SK-N-SH treated with all-trans-retinoic acid at 6 μM for 48 hours (cell line): ENCODE measurements around the gene ASIC4.

Source experiments
- ATAC-seq: fragments of 200-7000 bp; cut with Tn5 transposase; 3 replicates; pipeline ENCODE4 v1.9.1; 2020; ENCODE audit warnings: mild to moderate bottlenecking, moderate library complexity
- ARNTL ChIP-seq: fragments of 450-650 bp; formaldehyde crosslinking; IDR thresholded peaks from 2 replicates; pipeline ENCODE4 v1.5.0; 2020; ENCODE audit warnings: low read depth, mild to moderate bottlenecking, moderate library complexity, borderline replicate concordance
- CSDC2 ChIP-seq: fragments of 250-450 bp; sonication (Bioruptor Pico); IDR thresholded peaks from 2 replicates; pipeline ENCODE4 v1.5.0; 2020; ENCODE audit warnings: mild to moderate bottlenecking, moderate library complexity
- ISL1 ChIP-seq: fragments of 250-450 bp; sonication (Bioruptor Pico); IDR thresholded peaks from 2 replicates; pipeline ENCODE4 v2.1.2; 2022; ENCODE audit warnings: mild to moderate bottlenecking, moderate library complexity
- OSR1 ChIP-seq: fragments of 250-450 bp; sonication (Bioruptor Pico); IDR thresholded peaks from 2 replicates; pipeline ENCODE4 v1.8.0; 2022; ENCODE audit warnings: moderate library complexity, mild to moderate bottlenecking, inconsistent platforms
- PPARA ChIP-seq: fragments of 250-450 bp; sonication (Bioruptor Pico); IDR thresholded peaks from 2 replicates; pipeline ENCODE4 v1.5.0; 2020; ENCODE audit warnings: mild to moderate bottlenecking, borderline replicate concordance
- RARB ChIP-seq: fragments of 250-450 bp; sonication (Bioruptor Pico); IDR thresholded peaks from 2 replicates; pipeline ENCODE4 v1.8.0; 2021; ENCODE audit warnings: mild to moderate bottlenecking, moderate library complexity
- SNAI2 ChIP-seq: fragments of 250-450 bp; sonication (Bioruptor Pico); IDR thresholded peaks from 2 replicates; pipeline ENCODE4 v1.5.0; 2020; ENCODE audit warnings: mild to moderate bottlenecking, moderate library complexity
- TCF4 ChIP-seq: fragments of 250-450 bp; sonication (Bioruptor Pico); IDR thresholded peaks from 2 replicates; pipeline ENCODE4 v1.8.0; 2021; ENCODE audit warnings: mild to moderate bottlenecking, moderate library complexity, borderline replicate concordance
- TOX ChIP-seq: fragments of 250-450 bp; sonication (Bioruptor Pico); IDR thresholded peaks from 2 replicates; pipeline ENCODE4 v1.8.0; 2021; ENCODE audit warnings: mild to moderate bottlenecking, moderate library complexity, borderline replicate concordance
- ZC3H10 ChIP-seq: fragments of 250-450 bp; sonication (Bioruptor Pico); IDR thresholded peaks from 2 replicates; pipeline ENCODE4 v1.5.1; 2021; ENCODE audit warnings: mild to moderate bottlenecking, moderate library complexity
- ZFP3 ChIP-seq: fragments of 250-450 bp; sonication (Bioruptor Pico); IDR thresholded peaks from 2 replicates; pipeline ENCODE4 v1.5.0; 2020; ENCODE audit warnings: mild to moderate bottlenecking, moderate library complexity
- ZFP30 ChIP-seq: fragments of 450-650 bp; formaldehyde crosslinking; IDR thresholded peaks from 2 replicates; pipeline ENCODE4 v1.5.0; 2022; ENCODE audit warnings: mild to moderate bottlenecking, moderate library complexity
- ZNF565 ChIP-seq: fragments of 450-650 bp; formaldehyde crosslinking; conservative IDR thresholded peaks from 2 replicates; pipeline ENCODE4 v1.5.0; 2020; ENCODE audit warnings: low read depth, mild to moderate bottlenecking, moderate library complexity
- ZNF70 ChIP-seq: fragments of 450-650 bp; formaldehyde crosslinking; IDR thresholded peaks from 2 replicates; pipeline ENCODE4 v1.5.0; 2020; ENCODE audit warnings: mild to moderate bottlenecking, moderate library complexity
- ZNF8 ChIP-seq: fragments of 450-650 bp; formaldehyde crosslinking; IDR thresholded peaks from 2 replicates; pipeline ENCODE4 v1.5.0; 2020; ENCODE audit warnings: mild to moderate bottlenecking, moderate library complexity
- TF ChIP-seq, protein P1 (sequence below): fragments of 250-450 bp; sonication (Bioruptor Pico); IDR thresholded peaks from 2 replicates; pipeline ENCODE4 v1.8.0; 2021; ENCODE audit warnings: low read depth, mild to moderate bottlenecking, moderate library complexity, borderline replicate concordance
- TF ChIP-seq, protein P2 (sequence below): fragments of 250-450 bp; sonication (Bioruptor Pico); IDR thresholded peaks from 2 replicates; pipeline ENCODE4 v1.5.0; 2020; ENCODE audit warnings: mild to moderate bottlenecking, moderate library complexity
- TF ChIP-seq, protein P3 (sequence below): fragments of 250-450 bp; sonication (Bioruptor Pico); IDR thresholded peaks from 2 replicates; pipeline ENCODE4 v1.5.1; 2020; ENCODE audit warnings: low read depth, mild to moderate bottlenecking, moderate library complexity
- TF ChIP-seq, protein P4 (sequence below): fragments of 250-450 bp; sonication (Bioruptor Pico); IDR thresholded peaks from 2 replicates; pipeline ENCODE4 v1.5.1; 2021; ENCODE audit warnings: mild to moderate bottlenecking, moderate library complexity

The ASIC4 gene

DNA sequence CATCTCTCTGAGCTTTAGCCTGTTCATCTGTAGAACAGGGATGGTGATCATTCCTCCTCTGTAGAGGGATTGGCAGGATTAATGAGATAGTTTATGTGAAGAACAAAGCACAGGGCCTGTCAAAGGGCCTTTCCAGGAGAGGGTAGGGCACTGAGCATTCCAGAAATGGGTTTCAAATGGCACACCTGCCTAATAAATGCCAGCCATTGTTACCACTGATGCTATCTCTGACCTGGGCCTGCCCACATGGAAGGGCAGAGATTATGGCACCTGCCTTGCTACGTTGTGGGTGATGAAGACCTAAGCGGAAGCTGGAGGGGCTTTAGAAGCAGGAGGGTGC is 46.6 kb upstream of the ASIC4 start:
- TF ChIP-seq ZNF565 (CRISPR knock-in tag) (no peak), TOX (no peak), ZFP30 (CRISPR knock-in tag) (no peak), ZNF8 (CRISPR knock-in tag) (no peak), PPARA (CRISPR knock-in tag) (no peak), ISL1 (CRISPR knock-in tag) (no peak), RARB (CRISPR knock-in tag) (no peak), OSR1 (no peak), ZNF70 (no peak), TCF4 (CRISPR knock-in tag) (no peak), SNAI2 (CRISPR knock-in tag) (no peak), ZFP3 (no peak)
- TF ChIP-seq, protein P1, sequence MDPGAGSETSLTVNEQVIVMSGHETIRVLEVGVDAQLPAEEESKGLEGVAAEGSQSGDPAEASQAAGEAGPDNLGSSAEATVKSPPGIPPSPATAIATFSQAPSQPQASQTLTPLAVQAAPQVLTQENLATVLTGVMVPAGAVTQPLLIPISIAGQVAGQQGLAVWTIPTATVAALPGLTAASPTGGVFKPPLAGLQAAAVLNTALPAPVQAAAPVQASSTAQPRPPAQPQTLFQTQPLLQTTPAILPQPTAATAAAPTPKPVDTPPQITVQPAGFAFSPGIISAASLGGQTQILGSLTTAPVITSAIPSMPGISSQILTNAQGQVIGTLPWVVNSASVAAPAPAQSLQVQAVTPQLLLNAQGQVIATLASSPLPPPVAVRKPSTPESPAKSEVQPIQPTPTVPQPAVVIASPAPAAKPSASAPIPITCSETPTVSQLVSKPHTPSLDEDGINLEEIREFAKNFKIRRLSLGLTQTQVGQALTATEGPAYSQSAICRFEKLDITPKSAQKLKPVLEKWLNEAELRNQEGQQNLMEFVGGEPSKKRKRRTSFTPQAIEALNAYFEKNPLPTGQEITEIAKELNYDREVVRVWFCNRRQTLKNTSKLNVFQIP = no peak
- TF ChIP-seq, protein P2, sequence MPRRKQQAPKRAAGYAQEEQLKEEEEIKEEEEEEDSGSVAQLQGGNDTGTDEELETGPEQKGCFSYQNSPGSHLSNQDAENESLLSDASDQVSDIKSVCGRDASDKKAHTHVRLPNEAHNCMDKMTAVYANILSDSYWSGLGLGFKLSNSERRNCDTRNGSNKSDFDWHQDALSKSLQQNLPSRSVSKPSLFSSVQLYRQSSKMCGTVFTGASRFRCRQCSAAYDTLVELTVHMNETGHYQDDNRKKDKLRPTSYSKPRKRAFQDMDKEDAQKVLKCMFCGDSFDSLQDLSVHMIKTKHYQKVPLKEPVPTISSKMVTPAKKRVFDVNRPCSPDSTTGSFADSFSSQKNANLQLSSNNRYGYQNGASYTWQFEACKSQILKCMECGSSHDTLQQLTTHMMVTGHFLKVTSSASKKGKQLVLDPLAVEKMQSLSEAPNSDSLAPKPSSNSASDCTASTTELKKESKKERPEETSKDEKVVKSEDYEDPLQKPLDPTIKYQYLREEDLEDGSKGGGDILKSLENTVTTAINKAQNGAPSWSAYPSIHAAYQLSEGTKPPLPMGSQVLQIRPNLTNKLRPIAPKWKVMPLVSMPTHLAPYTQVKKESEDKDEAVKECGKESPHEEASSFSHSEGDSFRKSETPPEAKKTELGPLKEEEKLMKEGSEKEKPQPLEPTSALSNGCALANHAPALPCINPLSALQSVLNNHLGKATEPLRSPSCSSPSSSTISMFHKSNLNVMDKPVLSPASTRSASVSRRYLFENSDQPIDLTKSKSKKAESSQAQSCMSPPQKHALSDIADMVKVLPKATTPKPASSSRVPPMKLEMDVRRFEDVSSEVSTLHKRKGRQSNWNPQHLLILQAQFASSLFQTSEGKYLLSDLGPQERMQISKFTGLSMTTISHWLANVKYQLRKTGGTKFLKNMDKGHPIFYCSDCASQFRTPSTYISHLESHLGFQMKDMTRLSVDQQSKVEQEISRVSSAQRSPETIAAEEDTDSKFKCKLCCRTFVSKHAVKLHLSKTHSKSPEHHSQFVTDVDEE (CRISPR knock-in tag) = no peak
- TF ChIP-seq, protein P3, sequence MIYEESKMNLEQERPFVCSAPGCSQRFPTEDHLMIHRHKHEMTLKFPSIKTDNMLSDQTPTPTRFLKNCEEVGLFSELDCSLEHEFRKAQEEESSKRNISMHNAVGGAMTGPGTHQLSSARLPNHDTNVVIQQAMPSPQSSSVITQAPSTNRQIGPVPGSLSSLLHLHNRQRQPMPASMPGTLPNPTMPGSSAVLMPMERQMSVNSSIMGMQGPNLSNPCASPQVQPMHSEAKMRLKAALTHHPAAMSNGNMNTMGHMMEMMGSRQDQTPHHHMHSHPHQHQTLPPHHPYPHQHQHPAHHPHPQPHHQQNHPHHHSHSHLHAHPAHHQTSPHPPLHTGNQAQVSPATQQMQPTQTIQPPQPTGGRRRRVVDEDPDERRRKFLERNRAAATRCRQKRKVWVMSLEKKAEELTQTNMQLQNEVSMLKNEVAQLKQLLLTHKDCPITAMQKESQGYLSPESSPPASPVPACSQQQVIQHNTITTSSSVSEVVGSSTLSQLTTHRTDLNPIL (CRISPR knock-in tag) = no peak
- TF ChIP-seq, protein P4, sequence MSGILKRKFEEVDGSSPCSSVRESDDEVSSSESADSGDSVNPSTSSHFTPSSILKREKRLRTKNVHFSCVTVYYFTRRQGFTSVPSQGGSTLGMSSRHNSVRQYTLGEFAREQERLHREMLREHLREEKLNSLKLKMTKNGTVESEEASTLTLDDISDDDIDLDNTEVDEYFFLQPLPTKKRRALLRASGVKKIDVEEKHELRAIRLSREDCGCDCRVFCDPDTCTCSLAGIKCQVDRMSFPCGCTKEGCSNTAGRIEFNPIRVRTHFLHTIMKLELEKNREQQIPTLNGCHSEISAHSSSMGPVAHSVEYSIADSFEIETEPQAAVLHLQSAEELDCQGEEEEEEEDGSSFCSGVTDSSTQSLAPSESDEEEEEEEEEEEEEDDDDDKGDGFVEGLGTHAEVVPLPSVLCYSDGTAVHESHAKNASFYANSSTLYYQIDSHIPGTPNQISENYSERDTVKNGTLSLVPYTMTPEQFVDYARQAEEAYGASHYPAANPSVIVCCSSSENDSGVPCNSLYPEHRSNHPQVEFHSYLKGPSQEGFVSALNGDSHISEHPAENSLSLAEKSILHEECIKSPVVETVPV = no peak
- ATAC-seq = no peak

DNA sequence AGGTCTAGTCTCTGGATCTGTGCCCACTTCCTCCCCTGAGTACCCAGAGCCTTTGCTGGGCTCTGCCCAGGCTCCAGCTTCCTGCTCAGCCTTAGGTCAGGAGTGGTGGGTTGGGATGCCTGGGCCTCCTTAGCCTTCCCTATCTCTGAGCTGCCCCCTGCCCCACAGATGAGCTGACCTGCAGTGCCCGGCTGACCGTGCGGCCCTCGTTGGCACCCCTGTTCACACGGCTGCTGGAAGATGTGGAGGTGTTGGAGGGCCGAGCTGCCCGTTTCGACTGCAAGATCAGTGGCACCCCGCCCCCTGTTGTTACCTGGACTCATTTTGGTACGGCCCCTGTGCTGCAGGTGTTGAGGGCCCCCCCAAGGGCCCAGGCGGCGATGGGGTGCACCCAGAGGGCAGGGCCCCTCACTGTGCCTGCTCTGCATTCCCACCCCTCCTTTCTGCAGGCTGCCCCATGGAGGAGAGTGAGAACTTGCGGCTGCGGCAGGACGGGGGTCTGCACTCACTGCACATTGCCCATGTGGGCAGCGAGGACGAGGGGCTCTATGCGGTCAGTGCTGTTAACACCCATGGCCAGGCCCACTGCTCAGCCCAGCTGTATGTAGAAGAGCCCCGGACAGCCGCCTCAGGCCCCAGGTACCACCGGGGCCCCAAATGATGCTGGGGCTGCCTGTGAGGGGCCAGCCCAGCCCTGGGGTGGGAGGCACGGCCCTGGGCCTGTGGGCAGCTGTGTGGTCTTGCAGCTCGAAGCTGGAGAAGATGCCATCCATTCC is 45.7 kb upstream of the ASIC4 start:
- TF ChIP-seq, protein P4 = no peak
- TF ChIP-seq TOX (no peak), ZC3H10 (CRISPR knock-in tag) (no peak), ZNF565 (CRISPR knock-in tag) (no peak), ISL1 (CRISPR knock-in tag) (no peak), TCF4 (CRISPR knock-in tag) (no peak), ZFP30 (CRISPR knock-in tag) (no peak), RARB (CRISPR knock-in tag) (no peak), ZNF8 (CRISPR knock-in tag) (no peak), PPARA (CRISPR knock-in tag) (no peak), OSR1 (no peak), ARNTL (CRISPR knock-in tag) (no peak), SNAI2 (CRISPR knock-in tag) (no peak), CSDC2 (no peak)
- TF ChIP-seq, protein P1 = no peak
- TF ChIP-seq, protein P2 (CRISPR knock-in tag) = no peak
- TF ChIP-seq, protein P3 (CRISPR knock-in tag) = no peak
- no peak; the same call in 1 of the 3 replicates for ATAC-seq
